ENCODE measurements around the gene MGAT2. TPM values are rescaled to one million over a fixed set of nuclear protein-coding genes. Genes with fewer than 3 reads are reported as not detected.

MGAT2 gene
- total and polyA plus RNA-seq, 9 of the 15 experiments (the other 6 are each of a cell fraction or from before 2014, with no cell fraction given), result 0.03 to 33.3 (median 24.6) TPM; not detected in 1

DNA sequence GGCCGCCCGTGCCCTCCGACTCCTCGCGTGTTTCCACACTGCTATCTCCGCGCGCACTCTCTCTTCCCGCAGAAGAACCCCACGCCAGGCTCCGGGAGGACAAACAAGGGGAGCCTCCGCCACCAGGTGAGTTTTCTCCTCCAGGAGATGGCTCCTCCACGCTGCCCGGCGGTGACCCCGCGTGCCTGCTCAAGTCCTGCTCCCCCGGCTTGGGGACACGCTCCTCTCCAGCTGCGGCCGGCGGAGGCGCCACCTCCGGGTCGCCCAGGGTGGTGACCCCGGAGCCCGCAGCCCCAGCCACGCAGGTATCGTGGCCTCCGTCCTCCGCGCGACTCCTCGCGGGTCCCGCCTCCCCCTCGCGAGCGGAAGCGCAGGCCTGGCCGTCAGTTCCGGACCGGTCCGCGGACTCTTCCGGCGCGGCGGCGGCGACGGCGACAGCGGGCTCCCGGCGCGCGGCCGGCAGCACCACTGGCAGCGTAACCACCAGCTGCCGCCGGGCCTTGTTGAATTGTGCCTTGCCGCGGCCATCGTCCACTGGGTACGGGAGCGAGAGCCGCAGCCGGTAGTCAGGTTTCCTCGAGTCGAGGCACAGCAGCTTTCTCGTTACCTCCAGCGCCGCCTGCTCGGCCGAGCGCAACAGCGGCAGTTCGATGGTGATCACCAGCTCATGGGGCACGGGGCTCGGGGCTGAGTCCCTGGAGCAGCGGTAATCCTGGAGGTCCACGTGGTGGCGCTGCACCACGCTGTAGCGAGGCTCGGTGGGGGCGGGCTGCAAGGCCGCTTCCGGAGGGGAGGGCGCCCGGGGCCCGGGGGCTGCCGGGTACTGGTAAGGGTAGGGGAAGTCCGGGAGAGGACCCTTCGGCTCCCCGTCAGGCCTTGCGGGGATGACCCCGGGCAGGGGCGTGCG, 13.3 kb downstream of the MGAT2 start (continued):
- TF ChIP-seq KDM4B (IDR thresholded peaks at IDR 0.05; ENCODE audit: borderline replicate concordance in 2 of 2, low read depth in 1 of 2), result peak in 1 of 2 experiments; percentile 40; a peak in 1 of 4 replicates
- peak; percentile 45 for TF ChIP-seq PHF20 (IDR thresholded peaks at IDR 0.05; ENCODE audit: partially characterized antibody)
- TF ChIP-seq YY1 (IDR thresholded peaks at IDR 0.05; ENCODE audit: borderline replicate concordance in 1 of 3, control insufficient read depth in 1 of 3, extremely low read depth in 1 of 3, insufficient read depth in 3 of 3, insufficient read length in 1 of 3, insufficient replicate concordance in 2 of 3, low read depth in 1 of 3, low read length in 2 of 3), result peak in 1 of 3 experiments; percentile 61
- no peak for TF ChIP-seq CBX8 (IDR thresholded peaks at IDR 0.05; ENCODE audit: borderline replicate concordance, extremely low read depth, low read depth, low read length, poor library complexity, severe bottlenecking)
- TF ChIP-seq LARP7 (IDR thresholded peaks at IDR 0.05), result no peak
- TF ChIP-seq TOE1 (IDR thresholded peaks at IDR 0.05; ENCODE audit: borderline replicate concordance), result peak; percentile 39; the same call in 1 of the 2 replicates
- TF ChIP-seq TOE1 (CRISPR knock-in tag; IDR thresholded peaks at IDR 0.05; ENCODE audit: borderline replicate concordance, low read depth), result no peak
- no peak for TF ChIP-seq BCL6 (CRISPR knock-in tag; IDR thresholded peaks at IDR 0.05)
- TF ChIP-seq CREM (IDR thresholded peaks at IDR 0.05; ENCODE audit: low read depth), result peak; percentile 89
- TF ChIP-seq ZNF584 (CRISPR knock-in tag; IDR thresholded peaks at IDR 0.05; ENCODE audit: low read depth), result no peak
- TF ChIP-seq TCF3 (CRISPR knock-in tag; IDR thresholded peaks at IDR 0.05), result no peak; the same call in 1 of the 2 replicates
- peak in 1 of 3 experiments; percentile 87; a peak in 2 of 6 replicates for TF ChIP-seq ZBTB11 (CRISPR knock-in tag; IDR thresholded peaks at IDR 0.05)
- no peak for TF ChIP-seq ZFP30 (CRISPR knock-in tag; IDR thresholded peaks at IDR 0.05; ENCODE audit: borderline replicate concordance)
- TF ChIP-seq SMARCB1 (IDR thresholded peaks at IDR 0.05; ENCODE audit: insufficient read length, low read depth), result no peak
- TF ChIP-seq, protein P1, sequence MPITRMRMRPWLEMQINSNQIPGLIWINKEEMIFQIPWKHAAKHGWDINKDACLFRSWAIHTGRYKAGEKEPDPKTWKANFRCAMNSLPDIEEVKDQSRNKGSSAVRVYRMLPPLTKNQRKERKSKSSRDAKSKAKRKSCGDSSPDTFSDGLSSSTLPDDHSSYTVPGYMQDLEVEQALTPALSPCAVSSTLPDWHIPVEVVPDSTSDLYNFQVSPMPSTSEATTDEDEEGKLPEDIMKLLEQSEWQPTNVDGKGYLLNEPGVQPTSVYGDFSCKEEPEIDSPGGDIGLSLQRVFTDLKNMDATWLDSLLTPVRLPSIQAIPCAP (CRISPR knock-in tag; IDR thresholded peaks at IDR 0.05; ENCODE audit: borderline replicate concordance), result no peak
- peak; percentile 20; the same call in 1 of the 2 replicates for TF ChIP-seq ZNF76 (CRISPR knock-in tag; IDR thresholded peaks at IDR 0.05; ENCODE audit: borderline replicate concordance)
- TF ChIP-seq, protein P2, sequence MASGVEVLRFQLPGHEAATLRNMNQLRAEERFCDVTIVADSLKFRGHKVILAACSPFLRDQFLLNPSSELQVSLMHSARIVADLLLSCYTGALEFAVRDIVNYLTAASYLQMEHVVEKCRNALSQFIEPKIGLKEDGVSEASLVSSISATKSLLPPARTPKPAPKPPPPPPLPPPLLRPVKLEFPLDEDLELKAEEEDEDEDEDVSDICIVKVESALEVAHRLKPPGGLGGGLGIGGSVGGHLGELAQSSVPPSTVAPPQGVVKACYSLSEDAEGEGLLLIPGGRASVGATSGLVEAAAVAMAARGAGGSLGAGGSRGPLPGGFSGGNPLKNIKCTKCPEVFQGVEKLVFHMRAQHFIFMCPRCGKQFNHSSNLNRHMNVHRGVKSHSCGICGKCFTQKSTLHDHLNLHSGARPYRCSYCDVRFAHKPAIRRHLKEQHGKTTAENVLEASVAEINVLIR (CRISPR knock-in tag; IDR thresholded peaks at IDR 0.05), result no peak

All from K562 (cell line).